BLaER1 treated with 17β-estradiol and CSF1 and Interleukin-3, amounts not matched to agents 10 nM and 100 nM (cell line): ENCODE measurements around the gene TMEM209.

ENCODE experiments used
- H3K27ac ChIP-seq, 11 experiments: shearing (Covaris generic); formaldehyde crosslinking; 2 replicates each; pipeline ENCODE4 v1.8.1; 2022
- H3K27me3 ChIP-seq, 11 experiments: shearing (Covaris generic); formaldehyde crosslinking; 2 replicates each; pipeline ENCODE4 v1.8.1; 2022
- H3K36me3 ChIP-seq, 11 experiments: shearing (Covaris generic); formaldehyde crosslinking; 2 replicates each; pipeline ENCODE4 v1.8.1; 2022
- H3K4me1 ChIP-seq, 10 experiments: shearing (Covaris generic); formaldehyde crosslinking; 2 replicates each; pipeline ENCODE4 v1.8.1; 2022
- H3K4me2 ChIP-seq, 11 experiments: shearing (Covaris generic); formaldehyde crosslinking; 2 replicates each; pipeline ENCODE4 v1.8.1; 2022
- H3K4me3 ChIP-seq, 10 experiments: shearing (Covaris generic); formaldehyde crosslinking; 2 replicates each; pipeline ENCODE4 v1.8.1; 2022
- H3K9ac ChIP-seq, 11 experiments: shearing (Covaris generic); formaldehyde crosslinking; 2 replicates each; pipeline ENCODE4 v1.8.1; 2022
- H3K9me3 ChIP-seq, 11 experiments: shearing (Covaris generic); formaldehyde crosslinking; replicated peaks in 1 of 11; 2 replicates each; pipeline ENCODE4 v1.8.1; 2022
- H4K20me1 ChIP-seq, 11 experiments: shearing (Covaris generic); formaldehyde crosslinking; 2 replicates each; pipeline ENCODE4 v1.8.1; 2022
- Cebpa-rat ChIP-seq, 11 experiments: shearing (Covaris generic); IDR thresholded peaks; 2 replicates each; pipeline ENCODE4 v1.8.1; 2022

The TMEM209 gene

GRCh38 chr7:130223646-130224045 is 18.4 kb upstream of the TMEM209 start:
- Histone ChIP-seq H4K20me1 (no peaks in the 10 kb centered on the region), H3K4me2 (no peak overlapping the region), H3K36me3 (no peaks in the 10 kb centered on the region), H3K4me3 (no peak overlapping the region), H3K9ac (no peak overlapping the region), H3K9me3 (peaks cover 0 to 9% (median 0%) of the 10 kb centered on the region in 11 experiments; a peak in 3 of 22 replicates), H3K27ac (no peak overlapping the region), H3K27me3 (no peaks in the 10 kb centered on the region), H3K4me1 (peaks cover 0 to 3% (median 0%) of the 10 kb centered on the region in 10 experiments; a peak in 2 of 20 replicates)
- no peak for TF ChIP-seq Cebpa-rat (IDR thresholded peaks at IDR 0.05)

DNA sequence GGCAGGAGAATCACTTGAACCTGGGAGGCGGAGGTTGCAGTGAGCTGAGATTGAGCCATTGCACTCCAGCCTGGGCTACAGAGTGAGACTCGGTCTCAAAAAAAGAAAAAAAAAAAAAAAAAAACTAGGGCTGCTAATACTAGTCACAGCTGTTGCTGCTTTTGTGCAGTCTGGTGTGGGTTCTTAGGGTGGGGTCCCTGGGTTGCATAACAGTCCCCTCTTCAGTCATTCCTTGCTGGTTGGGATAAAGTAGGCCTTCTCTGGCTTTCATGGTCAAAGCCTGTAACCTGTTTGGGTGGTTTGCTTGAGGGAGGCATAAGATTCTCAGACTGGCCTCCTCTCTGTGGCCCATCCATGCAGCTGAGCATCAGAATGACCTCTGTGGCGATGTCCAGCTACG is 16.5 kb upstream of the TMEM209 start:
- no peak overlapping the region for H3K27ac ChIP-seq
- H3K36me3 ChIP-seq, result no peaks in the 10 kb centered on the region
- H3K4me2 ChIP-seq, result no peak overlapping the region
- H4K20me1 ChIP-seq, result no peaks in the 10 kb centered on the region
- no peaks in the 10 kb centered on the region for H3K4me1 ChIP-seq
- H3K4me3 ChIP-seq, result no peak overlapping the region
- no peak for TF ChIP-seq Cebpa-rat (IDR thresholded peaks at IDR 0.05)
- H3K9ac ChIP-seq, result no peak overlapping the region
- H3K9me3 ChIP-seq, result peaks cover 0 to 9% (median 0%) of the 10 kb centered on the region in 11 experiments; a peak in 3 of 22 replicates
- no peaks in the 10 kb centered on the region for H3K27me3 ChIP-seq

GRCh38 chr7:130219871-130220270 is 14.7 kb upstream of the TMEM209 start:
- H3K9ac ChIP-seq, result no peak overlapping the region
- no peak overlapping the region for H3K4me3 ChIP-seq
- H3K9me3 ChIP-seq, result peaks cover 0 to 9% (median 0%) of the 10 kb centered on the region in 11 experiments; a peak in 3 of 22 replicates
- TF ChIP-seq Cebpa-rat (IDR thresholded peaks at IDR 0.05), result no peak
- no peaks in the 10 kb centered on the region for H3K27me3 ChIP-seq
- no peak overlapping the region for H3K27ac ChIP-seq
- no peaks in the 10 kb centered on the region for H3K36me3 ChIP-seq
- no peaks in the 10 kb centered on the region for H4K20me1 ChIP-seq
- H3K4me1 ChIP-seq, result no peaks in the 10 kb centered on the region
- no peak overlapping the region for H3K4me2 ChIP-seq

DNA sequence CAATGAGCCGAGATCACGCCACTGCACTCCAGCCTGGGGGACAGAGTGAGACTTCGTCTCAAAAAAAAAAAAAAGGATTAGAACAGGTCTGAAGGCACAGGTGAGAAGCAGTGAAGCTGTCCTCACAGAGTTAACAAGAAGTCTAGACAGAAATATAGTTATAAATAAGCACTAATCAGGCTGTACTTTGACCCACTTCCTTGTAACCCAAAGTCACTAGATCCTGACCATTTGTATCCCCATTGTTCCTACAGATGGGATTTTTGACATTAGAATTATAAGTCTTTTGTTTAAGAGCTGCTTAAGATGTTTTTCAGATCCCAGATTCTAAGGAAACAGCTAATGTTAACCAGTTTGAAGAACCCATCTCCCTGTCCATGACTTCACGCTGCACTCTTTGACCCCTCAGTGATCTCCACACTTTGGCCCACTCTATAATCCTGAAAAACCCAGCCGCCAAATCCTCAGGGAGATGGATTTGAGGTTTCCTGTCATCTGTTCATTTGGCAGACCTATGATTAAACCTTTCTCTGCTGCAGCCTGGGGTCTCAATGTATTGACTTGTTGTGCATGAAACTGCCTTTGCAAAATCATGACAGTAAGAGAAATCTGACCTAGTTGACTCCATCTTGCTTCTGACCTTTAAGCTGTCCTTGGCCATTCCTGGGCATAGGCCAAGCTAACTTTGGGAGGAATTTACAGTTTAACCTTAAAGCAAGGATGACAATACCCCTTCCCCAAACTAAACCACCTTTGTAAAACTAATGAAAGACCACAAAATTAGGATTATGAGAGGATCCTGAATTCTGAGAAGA is 13.8 kb upstream of the TMEM209 start:
- H3K36me3 ChIP-seq, result no peaks in the 10 kb centered on the region
- no peak overlapping the region for H3K27ac ChIP-seq
- no peaks in the 10 kb centered on the region for H3K4me1 ChIP-seq
- H3K4me2 ChIP-seq, result no peak overlapping the region
- H3K9ac ChIP-seq, result no peak overlapping the region
- H3K4me3 ChIP-seq, result no peak overlapping the region
- no peaks in the 10 kb centered on the region for H3K27me3 ChIP-seq
- H3K9me3 ChIP-seq, result peaks cover 0 to 6% (median 0%) of the 10 kb centered on the region in 11 experiments; a peak in 3 of 22 replicates
- no peaks in the 10 kb centered on the region for H4K20me1 ChIP-seq
- no peak for TF ChIP-seq Cebpa-rat (IDR thresholded peaks at IDR 0.05)

DNA sequence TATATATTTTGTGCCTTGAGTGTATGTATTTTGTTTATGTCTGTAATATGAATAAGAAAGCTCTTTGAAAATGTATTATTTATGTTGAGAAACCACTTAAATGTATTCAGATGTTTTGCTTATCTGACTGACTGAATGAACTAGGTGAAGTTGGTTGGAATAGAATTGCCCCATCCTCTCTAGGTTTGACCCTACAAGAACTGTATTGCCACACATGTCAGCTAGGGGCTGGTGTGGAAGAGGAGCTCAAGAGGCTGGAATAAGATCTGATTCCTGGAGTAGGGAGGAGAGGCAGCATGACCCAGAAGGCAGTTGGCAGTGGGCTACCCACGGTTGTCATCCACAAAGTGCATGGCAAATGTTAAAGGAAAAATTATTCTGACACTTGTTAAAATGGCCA is 11.5 kb upstream of the TMEM209 start:
- no peak overlapping the region for H3K4me3 ChIP-seq
- no peaks in the 10 kb centered on the region for H4K20me1 ChIP-seq
- no peak overlapping the region for H3K9ac ChIP-seq
- no peaks in the 10 kb centered on the region for H3K9me3 ChIP-seq
- H3K4me2 ChIP-seq, result no peak overlapping the region
- no peak for TF ChIP-seq Cebpa-rat (IDR thresholded peaks at IDR 0.05)
- no peaks in the 10 kb centered on the region for H3K27me3 ChIP-seq
- no peaks in the 10 kb centered on the region for H3K36me3 ChIP-seq
- H3K4me1 ChIP-seq, result no peaks in the 10 kb centered on the region
- H3K27ac ChIP-seq, result no peak overlapping the region

GRCh38 chr7:130216025-130216424 is 10.8 kb upstream of the TMEM209 start:
- Histone ChIP-seq H3K36me3 (no peaks in the 10 kb centered on the region), H3K27ac (no peak overlapping the region), H3K4me2 (no peak overlapping the region), H3K9ac (no peak overlapping the region), H4K20me1 (no peaks in the 10 kb centered on the region), H3K4me1 (no peaks in the 10 kb centered on the region), H3K4me3 (no peak overlapping the region), H3K9me3 (no peaks in the 10 kb centered on the region), H3K27me3 (no peaks in the 10 kb centered on the region)
- no peak for TF ChIP-seq Cebpa-rat (IDR thresholded peaks at IDR 0.05)

- Histone ChIP-seq H3K9ac (no peak overlapping the region), H3K27me3 (no peaks in the 10 kb centered on the region), H3K36me3 (no peaks in the 10 kb centered on the region), H3K4me3 (no peak overlapping the region), H3K4me2 (no peak overlapping the region), H4K20me1 (no peaks in the 10 kb centered on the region), H3K9me3 (no peaks in the 10 kb centered on the region), H3K4me1 (no peaks in the 10 kb centered on the region), H3K27ac (no peak overlapping the region)
- TF ChIP-seq Cebpa-rat (IDR thresholded peaks at IDR 0.05), result no peak
Measured at GRCh38 chr7:130213828-130214227, 8.6 kb upstream of the TMEM209 start.

DNA sequence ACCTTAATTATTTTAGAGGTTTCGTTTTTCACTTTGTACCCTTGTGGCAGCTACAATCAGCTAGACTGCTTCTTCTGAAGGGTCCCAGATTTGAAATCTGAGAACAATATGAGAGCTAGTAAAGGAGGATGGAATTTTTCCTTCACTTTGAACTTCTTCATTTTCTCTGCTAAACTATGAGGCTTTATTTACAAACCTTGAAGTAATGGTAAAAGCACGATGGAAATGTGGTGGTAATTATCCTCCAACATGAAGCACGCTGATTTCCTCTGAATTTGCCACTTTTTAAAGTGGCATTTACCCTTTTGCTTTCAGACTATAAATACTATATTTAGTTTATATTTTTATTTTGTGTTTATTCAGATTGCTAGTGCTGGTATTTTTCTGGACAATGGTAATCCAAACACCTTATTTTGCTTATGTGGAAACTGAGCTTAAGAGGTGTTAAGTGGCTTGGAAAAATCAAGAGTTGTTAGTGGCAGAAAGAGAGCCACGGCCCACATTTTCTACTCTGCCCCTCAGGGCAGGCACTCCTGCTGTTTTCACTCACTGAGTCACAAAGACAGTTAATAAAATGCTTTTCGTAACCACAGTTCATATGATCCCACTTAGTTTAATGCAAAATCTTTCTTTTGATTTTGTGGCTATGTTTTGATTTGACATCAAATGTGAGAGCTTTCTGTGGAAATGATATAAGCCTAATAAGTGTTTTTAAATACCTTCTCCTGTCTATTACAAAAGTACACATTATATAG is 5.2 kb upstream of the TMEM209 start:
- H4K20me1 ChIP-seq, result no peaks in the 10 kb centered on the region
- no peaks in the 10 kb centered on the region for H3K9me3 ChIP-seq
- no peak overlapping the region for H3K4me3 ChIP-seq
- TF ChIP-seq Cebpa-rat (IDR thresholded peaks at IDR 0.05), result no peak
- no peak overlapping the region for H3K4me2 ChIP-seq
- peaks cover 0 to 8% (median 5%) of the 10 kb centered on the region in 10 experiments; a peak in 10 of 20 replicates for H3K4me1 ChIP-seq
- no peak overlapping the region for H3K27ac ChIP-seq
- H3K36me3 ChIP-seq, result no peaks in the 10 kb centered on the region
- no peaks in the 10 kb centered on the region for H3K27me3 ChIP-seq
- no peak overlapping the region for H3K9ac ChIP-seq

DNA sequence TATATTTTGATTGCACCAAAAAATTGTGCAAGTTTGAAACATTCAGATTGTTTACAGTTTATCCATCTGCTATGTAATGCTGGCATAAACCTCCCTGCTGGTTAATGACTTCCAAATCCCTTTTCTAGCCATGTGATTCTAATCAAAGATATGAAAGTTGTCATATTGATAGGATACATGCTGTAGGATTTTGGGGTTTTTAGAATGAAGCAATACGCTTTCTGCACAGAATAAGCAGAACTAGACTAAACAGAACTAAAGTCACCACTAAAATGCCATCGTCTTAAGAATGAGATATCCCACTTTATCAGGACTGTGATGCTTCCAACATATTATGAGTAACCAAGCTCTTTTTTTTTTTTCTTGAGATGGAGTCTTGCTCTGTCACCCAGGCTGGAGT is 3.3 kb upstream of the TMEM209 start:
- TF ChIP-seq Cebpa-rat (IDR thresholded peaks at IDR 0.05), result no peak
- Histone ChIP-seq H3K4me1 (peaks cover 8 to 19% (median 13%) of the 10 kb centered on the region in 10 experiments), H3K36me3 (peaks cover 0 to 5% (median 3%) of the 10 kb centered on the region in 11 experiments; a peak in 15 of 22 replicates), H3K27me3 (no peaks in the 10 kb centered on the region), H4K20me1 (no peaks in the 10 kb centered on the region), H3K4me3 (no peak overlapping the region), H3K27ac (no peak overlapping the region), H3K4me2 (no peak overlapping the region), H3K9me3 (no peaks in the 10 kb centered on the region), H3K9ac (no peak overlapping the region)
